Neural progenitor cell (in vitro differentiated cells): Measurements from ENCODE around the gene TUBA8.
"Not testable (repeated sequence)": the region's sequence is repeated elsewhere in the genome, so short reads cannot be mapped to it uniquely, and the experiment has no call there.

ENCODE experiments used
- CTCF ChIP-seq: fragments of 200-600 bp; sonication (generic); IDR thresholded peaks from 2 replicates; pipeline ENCODE4 v1.5.1; 2017; ENCODE audit warnings: antibody characterized with exemption, mild to moderate bottlenecking
- EZH2 ChIP-seq: fragments of 200-600 bp; sonication (generic); IDR thresholded peaks from 2 replicates; pipeline ENCODE4 v1.6.1; 2017; ENCODE audit warnings: antibody characterized with exemption, mild to moderate bottlenecking, moderate library complexity
- EZH2phosphoT487 ChIP-seq: fragments of 200-600 bp; sonication (generic); IDR thresholded peaks from 2 replicates; pipeline ENCODE4 v1.6.1; 2017; ENCODE audit warnings: antibody characterized with exemption

GRCh38 chr22:18105981-18106380 lies 4.6 kb upstream of the TUBA8 start:
- TF ChIP-seq CTCF, EZH2phosphoT487, EZH2: not testable (repeated sequence)
